Cardiac fibroblast (primary cell): Measurements from ENCODE around the gene SAAL1.
A peak's percentile ranks its signal among the peaks of the same experiment; 100 is the strongest.

Experiments
- DNase-seq, 2 donors: peaks; one replicate each; pipeline versions ENCODE4 v3.0.0 to v3.0.0-alpha.2; 2010; ENCODE audit warnings: low read depth in 2 of 2
- H3K4me3 ChIP-seq, 2 donors: replicated peaks in 1 of 2; 1 replicate in 1 of 2; 2 replicates in 1 of 2; pipeline ENCODE4 v1.5.1; 2011; ENCODE audit warnings: low read depth in 2 of 2, low read length in 2 of 2, mild to moderate bottlenecking in 2 of 2, moderate library complexity in 1 of 2
- TF ChIP-seq, protein P1 (sequence below): IDR thresholded peaks from one replicate; pipeline ENCODE4 v1.5.1; 2011; ENCODE audit warnings: low read depth, mild to moderate bottlenecking, low read length, inconsistent platforms

SAAL1 gene

DNA sequence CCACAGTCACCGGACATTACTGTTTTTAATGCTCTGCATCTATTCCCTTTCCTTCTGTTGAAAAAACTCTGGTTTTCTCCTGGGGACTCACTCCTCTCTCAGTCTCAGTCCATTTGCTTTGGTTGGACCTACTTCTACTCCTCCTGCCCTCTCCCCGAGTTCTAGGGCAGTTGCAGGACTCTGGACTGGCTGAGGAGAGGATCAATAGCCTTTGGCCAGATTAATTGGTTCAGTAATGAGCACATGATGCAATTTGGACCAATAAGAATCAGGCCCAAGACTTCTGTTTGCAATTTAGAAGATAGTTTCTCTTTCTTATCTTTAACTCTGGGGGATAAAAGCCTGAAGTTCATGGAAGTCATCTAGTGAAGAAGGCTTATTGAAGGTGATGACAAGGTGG, 44.5 kb downstream of the SAAL1 start:
- no peak for DNase-seq
- TF ChIP-seq, protein P1, sequence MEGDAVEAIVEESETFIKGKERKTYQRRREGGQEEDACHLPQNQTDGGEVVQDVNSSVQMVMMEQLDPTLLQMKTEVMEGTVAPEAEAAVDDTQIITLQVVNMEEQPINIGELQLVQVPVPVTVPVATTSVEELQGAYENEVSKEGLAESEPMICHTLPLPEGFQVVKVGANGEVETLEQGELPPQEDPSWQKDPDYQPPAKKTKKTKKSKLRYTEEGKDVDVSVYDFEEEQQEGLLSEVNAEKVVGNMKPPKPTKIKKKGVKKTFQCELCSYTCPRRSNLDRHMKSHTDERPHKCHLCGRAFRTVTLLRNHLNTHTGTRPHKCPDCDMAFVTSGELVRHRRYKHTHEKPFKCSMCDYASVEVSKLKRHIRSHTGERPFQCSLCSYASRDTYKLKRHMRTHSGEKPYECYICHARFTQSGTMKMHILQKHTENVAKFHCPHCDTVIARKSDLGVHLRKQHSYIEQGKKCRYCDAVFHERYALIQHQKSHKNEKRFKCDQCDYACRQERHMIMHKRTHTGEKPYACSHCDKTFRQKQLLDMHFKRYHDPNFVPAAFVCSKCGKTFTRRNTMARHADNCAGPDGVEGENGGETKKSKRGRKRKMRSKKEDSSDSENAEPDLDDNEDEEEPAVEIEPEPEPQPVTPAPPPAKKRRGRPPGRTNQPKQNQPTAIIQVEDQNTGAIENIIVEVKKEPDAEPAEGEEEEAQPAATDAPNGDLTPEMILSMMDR, result no peak
- H3K4me3 ChIP-seq, result no peak overlapping the region

DNA sequence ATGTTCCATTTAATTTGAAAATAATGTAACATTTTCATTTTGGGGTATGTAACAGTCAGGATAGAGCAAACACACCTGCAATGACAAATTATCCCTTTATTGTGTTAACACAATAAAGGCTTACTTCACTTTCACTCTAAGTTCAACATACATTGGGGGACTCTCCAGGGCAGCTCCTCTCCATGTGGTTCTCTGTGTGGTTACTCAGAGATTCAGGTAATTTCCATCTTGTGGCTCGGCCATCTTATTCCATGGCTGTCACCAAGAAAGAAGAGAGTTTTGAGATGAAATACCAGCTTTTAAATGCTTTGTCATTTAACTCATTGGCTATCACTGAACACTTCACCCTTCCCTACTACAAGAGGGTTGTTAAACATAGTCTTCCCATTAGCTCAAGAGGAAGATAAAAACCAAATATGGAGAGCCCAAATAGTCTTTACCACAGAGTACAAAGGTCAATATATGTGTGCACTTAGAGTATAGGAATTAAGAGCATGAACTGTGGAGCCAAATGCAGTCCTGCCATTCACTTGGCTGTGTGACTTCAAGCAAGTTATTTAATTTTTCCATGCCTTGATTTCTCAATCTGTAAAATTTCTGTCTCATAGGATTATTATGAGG, 49.2 kb downstream of the SAAL1 start:
- no peak overlapping the region for H3K4me3 ChIP-seq
- TF ChIP-seq, protein P1, result no peak
- DNase-seq, result no peak

DNA sequence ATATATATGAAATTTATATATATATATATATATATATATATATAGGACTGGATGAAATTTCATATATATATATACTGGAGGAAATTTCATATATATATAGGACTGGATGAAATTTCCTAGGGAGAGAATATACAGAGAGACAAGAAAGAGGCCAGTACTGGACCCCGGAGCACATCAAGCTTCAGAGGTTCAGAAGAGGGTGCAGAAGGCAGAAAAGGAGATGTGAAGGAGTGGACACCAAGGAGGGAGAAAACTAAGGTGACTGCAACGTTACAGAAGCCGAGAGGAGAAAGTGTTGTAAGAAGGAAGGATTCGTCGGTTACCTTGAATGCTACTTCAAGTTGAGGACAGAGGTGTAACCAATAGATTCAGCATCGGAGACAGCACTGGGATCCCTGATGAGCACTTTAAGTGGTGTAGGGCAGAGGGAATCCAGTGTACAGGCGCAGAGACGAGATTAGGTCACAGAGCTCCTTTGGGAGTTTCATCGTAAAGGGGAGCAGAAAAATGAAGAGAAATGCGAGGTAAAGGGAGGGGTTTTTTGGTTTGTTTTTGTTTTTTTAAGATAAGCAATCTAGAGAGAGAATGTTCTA, 51.3 kb downstream of the SAAL1 start:
- no peak for DNase-seq
- no peak overlapping the region for H3K4me3 ChIP-seq
- TF ChIP-seq, protein P1, result no peak

DNA sequence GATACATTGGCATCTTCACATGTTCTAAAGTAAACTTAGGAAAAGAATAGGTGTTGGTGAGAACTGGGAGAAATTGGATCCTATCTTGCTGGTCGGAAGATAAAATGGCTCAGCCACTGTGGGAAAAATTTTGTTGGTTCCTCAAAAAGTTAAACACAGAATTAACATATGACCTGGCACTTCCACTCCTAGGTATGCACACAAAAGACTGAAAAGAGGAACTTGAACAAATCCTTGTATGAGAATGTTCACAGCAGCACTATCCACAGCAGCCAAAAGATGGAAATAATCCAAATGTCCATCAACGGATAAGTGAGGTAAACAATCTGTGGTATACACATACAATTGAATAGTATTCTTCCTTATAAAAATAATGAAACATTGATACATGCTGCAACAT, 55.0 kb downstream of the SAAL1 start:
- TF ChIP-seq, protein P1, result no peak
- H3K4me3 ChIP-seq, result no peak overlapping the region
- no peak for DNase-seq

DNA sequence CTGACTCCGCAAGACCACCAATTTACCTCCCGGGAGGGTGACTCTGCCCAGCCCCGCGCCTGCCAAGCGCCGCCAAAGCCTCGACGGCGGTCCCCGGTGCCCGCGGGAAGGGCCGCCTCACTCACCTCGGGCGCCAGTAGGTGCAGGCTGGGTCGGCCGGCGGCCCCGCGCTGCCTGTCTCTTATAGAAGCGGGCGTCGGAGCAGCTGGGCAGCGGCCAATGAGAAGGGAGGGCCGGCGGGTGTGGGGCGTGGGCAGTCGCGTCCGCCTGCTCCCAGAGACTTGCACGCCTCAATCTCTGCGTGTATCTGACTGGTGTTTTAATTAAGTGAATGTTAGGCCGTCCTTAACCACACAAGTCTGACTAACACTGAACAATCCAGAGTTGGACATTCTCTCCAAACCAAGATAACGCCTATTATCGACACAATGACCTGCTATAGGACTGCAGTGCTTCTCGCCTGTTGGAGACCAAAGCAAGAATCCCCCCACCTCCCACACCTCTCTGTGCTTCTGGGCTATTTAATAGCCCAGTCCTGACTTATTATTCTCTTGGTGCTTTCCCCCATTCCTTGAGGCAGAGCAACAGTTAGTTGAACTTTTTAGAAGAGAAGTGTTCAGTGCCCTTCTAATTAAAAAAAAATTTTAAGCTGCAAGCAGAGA, 59.6 kb downstream of the SAAL1 start, which contains the start of gene TPH1:
TSS of gene TPH1 (minus strand) at position 154 of the 662 bp plus-strand sequence. CDS start 5,507 bp downstream, outside the sequence.
- TF ChIP-seq, protein P1, result no peak
- no peak within 1 kb of the TSS for H3K4me3 ChIP-seq
- DNase-seq, result peak; percentile 27 to 43

DNA sequence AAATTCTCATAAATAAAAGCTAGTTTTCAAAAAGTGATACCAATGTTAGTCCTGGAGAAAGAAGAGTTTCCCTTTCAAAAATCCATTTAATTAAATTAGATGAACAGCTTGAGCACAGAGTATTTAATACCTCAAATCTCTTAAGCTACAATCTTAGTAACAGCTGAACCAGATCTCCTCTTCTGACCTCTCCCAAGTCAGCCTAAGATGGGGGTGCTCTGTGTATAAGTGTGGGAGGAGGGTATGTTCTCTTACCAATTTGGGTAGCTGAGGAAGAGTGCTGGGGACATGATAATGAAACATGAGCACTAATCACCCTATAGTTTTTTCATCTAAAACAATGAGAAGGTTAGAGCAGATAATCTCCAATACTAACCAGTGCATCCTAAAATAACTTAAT, 69.4 kb downstream of the SAAL1 start:
- H3K4me3 ChIP-seq, result no peak overlapping the region
- no peak for DNase-seq
- TF ChIP-seq, protein P1, result no peak
